CMK (cell line): ENCODE measurements around the gene OPCML.
"Not testable (repeated sequence)": the region's sequence is repeated elsewhere in the genome, so short reads cannot be mapped to it uniquely, and the experiment has no call there.

Experiments used
- DNase-seq: peaks from one replicate; pipeline ENCODE4 v3.0.0-alpha.2; 2010; ENCODE audit warnings: low read depth

OPCML gene

DNA sequence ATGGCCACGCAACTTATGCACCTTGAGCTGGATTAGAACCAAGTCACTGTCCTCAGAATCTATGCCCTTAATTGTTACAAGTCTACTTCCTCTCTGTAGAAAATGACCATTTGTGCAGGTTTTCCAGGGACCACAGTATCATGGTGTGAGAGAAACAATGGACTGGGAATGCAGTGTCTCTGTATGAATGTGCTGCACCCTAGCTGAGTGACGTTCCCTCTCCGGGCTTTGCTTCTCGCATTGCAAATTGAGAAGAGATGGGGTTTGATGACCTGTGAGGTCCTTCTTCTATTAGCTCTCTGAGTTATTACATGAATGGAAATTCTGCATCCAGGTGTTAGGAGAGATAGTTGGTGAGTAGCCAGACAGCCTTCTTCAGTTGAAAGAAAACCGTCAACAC is 1109.6 kb downstream of the OPCML start:
- no peak for DNase-seq

DNA sequence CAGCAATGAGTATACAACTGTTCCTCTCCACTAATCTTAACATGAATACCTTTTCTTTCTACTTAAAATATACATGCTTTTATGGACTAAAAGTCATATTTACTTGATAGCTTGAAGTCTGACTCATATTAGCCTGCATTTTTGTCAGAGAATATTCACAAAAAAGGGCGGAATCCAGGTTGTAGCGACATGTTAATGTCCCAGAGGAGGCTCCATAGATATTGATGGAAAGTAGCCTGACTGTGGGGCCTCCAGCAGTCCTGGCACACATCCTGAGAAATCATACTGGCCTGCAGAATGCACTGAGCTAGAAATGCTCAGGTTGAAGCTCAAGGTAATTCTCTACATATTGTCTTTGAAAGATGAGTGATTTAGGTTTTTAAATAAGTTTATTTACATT is 1110.7 kb downstream of the OPCML start:
- no peak for DNase-seq

DNA sequence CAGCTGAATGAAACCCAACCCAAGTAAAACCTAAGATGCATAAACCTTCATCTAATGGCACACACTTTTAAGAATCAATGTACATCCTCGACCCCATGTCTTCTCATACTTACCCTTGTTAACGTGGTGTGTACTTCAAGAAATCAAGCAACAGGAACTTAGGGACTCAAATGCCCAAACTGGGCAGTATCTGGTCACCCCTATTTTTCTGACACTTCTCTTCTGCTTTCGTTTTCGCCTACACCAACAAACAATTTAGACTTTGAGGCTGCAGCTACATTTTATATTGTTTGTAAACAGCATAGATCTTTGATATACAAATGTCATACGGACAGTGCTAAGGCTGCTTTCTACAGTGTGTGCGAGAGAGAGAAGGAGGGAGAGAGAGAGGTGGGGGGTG is 1117.8 kb downstream of the OPCML start:
- no peak for DNase-seq

DNA sequence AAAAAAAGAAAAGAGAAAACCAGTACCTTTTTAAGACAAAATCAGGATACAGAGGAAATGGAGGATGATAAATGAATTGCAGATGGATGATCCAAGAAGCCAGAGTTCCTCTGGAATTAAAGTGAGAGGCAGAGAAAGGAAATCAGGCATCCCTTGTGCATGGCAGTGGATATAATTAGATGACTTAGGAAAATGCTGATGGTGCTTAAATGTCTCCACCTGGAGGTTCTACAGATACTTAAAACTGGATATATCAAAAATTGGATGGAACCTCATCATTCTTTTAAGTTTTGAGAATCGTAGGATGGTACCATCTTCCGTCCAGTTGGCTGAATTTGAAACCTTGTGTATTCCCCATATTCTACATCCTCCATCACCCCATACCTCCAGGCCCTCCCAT is 1121.9 kb downstream of the OPCML start:
- no peak for DNase-seq

DNA sequence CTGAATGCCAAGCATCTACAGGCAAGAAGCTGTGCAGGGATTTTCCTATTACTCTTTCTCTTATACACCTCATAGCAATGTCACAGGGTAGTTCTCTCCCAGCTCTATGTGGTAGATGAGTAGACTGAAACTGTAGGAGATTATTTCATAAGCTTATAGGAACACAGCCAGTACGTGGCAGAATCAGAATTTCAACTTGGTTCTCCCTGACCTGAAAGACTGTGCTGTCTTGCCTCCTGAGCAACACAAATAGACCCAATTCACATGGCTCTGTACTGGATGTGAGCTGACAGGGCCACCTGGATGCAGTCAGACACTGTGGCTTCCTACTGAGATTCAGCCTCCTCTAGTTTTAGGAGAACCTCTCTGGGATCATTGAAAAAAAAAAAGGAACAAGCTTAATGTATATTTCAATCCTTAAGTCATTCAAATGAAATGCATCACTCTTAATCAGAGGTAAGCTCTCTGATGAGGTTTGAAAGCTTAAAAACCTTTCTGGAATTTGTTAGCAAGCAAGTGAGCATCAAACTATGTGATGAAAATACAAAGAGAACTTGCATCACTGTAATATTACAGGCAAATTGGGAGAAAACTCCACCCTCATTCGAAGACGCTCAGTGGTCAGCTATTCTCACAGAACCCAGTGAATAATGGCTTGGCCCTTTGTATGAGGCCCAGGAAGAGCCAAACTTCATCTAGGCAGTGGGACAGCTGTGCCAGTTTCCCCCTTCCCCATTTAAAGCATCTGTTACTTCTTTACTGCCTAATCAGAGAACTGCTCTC is 1122.5 kb downstream of the OPCML start:
- DNase-seq, result no peak

DNA sequence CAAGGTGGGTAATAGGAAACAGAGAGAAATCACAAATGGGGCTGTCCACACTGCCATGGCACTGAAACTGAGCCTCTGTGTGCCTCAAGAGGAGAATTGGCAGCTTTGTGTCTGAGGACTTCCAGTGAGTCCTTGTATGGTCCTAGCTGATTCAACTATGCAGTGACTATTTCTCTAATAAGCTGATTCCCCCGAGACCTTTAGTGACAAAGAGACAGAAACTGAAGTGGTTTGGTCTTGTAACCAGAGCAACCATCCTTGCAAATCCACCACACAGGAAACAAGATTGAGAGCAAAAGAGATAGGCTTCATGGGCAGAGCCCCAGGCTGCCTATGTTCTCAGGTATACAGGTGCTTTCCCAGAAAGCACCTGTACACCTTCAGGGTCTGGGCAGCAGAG is 1123.4 kb downstream of the OPCML start:
- DNase-seq, result no peak

DNA sequence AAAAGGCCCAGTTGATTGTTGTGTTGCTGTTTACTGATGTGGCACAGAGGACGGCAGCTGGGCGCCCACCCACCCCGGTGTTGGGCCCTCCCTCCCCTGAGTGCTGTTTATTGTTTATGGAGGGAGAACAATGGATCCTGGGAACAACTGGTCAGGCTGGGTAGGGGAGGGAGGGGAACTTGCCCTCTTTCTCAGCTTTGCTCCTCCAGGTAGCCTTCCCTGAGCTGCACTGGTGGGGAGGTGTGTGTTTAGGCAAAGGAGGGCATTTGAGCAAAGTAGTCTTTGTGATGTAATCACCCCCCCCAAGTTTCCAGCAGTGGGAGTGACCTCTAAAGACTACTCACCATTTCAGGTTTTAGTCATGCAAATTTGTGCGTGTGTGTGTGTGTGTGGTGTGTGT is 1126.6 kb downstream of the OPCML start:
- no peak for DNase-seq

DNA sequence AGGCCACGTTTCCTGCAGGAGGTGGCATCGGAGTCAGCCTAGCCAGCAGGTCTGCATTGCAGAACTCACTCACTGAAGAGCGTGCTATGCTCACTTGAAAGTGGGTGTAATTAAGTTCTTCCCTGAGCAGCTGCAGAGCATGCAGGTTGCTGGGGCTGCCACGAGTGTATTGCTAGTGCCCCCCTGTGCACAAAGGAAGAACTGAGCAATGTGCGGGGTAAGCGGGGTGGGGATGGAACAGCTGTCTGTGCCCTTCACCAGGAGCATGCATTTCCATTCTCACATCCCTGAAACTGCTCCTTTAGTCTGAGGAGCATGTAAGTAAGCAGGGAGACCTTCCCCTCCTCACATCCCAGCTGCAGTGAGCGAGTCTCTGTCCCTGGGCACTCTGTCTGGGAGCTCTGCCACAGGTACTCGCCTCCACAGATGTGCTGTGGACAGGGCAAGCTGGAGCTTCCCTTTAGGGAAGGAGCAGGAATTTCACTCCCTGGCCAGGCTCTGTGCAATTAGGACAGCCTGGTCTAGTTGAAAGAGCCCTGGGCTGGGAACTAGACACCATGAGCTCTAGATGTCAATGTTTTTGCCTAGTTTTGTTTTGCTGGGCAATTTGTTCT is 1130.1 kb downstream of the OPCML start:
- DNase-seq, result peak; percentile 15

DNA sequence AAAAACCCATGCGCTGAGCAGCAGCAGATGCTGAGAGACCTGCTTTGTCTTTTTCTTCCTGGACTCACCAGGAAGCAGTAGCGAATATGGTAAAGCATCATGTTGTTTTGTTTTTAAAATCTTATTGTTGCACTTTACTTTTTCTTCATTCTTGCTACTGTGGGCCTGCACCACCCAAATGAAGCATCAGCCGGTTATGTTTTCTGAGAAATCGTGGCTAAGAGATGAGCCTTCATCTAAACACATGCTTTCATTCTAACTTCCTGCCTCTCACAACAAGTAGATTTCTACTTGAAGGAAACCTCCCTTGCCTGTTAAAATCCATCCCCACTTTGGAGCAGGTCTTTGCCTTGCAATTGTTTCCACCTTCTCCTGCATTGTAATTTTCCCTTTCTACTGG is 1136.0 kb downstream of the OPCML start:
- DNase-seq, result no peak

DNA sequence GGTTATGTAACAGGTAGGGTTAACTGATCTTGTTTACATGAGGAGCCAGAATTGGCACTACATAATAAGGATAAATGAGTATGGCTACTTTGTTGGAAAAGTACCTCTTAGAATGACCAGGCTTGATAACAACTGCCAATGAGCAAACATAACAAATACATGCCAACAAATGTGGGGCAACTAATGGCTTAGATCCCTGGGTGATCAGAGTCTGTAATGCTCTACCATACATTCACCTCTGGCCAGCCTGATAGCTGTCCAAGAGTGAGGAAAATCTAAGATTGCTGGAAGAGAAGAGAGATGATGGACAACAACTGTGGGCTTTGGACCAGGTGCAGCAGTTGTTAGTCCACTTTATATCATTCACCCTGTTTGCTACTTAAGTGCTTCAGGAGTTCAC is 1136.9 kb downstream of the OPCML start:
- no peak for DNase-seq

DNA sequence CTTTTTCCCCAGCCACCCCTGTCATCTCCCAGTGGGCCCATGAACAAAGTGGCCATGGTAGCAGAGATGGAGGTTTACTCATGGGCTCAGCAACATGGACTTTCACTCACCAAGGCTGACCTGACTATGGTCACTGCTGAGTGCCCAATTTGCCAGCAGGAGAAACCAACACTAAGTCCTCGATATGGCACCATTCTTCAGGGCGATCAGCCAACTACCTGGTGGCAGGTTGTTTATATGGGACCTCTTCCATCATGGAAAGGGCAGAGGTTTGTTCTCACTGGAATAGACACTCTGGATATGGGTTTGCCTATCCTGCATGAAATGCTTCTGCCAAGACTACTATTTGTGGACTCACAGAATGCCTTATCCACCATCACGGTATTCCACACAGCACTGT is 1152.8 kb downstream of the OPCML start:
- DNase-seq, result no peak

DNA sequence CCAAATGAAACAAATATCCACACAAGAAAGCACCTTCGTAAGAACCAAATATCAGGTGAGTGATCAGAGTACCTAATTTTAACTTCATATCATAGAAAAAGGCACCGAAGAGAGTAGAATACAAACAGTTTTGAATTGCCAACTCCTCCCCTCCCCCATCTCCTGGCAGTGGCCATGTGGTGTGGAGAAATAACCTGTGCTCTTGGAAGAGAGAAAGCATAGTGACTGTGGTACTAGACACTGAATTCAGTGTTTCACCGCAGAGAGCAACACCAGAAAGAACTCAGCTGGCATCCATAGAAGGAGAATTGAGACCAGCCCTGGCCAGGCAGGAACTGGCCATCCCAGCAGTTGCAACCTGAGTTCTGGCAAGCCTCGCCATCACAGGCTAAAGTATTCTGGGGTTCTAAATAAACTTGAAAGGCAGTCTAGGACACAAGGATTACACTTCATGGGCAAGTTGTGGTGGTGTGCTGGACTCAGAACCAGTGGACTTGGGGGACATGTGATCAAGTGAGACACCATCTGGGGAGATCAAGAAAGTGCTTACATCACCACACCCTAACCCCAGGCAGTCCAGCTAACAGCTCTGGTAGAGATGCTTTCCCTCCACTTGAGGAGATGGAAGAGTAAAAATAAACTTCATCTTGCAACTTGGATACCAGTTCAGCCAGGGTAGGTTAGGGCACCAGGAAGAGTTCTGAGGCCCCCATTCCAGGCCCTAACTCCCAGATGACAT is 1158.7 kb downstream of the OPCML start:
- no peak for DNase-seq

DNA sequence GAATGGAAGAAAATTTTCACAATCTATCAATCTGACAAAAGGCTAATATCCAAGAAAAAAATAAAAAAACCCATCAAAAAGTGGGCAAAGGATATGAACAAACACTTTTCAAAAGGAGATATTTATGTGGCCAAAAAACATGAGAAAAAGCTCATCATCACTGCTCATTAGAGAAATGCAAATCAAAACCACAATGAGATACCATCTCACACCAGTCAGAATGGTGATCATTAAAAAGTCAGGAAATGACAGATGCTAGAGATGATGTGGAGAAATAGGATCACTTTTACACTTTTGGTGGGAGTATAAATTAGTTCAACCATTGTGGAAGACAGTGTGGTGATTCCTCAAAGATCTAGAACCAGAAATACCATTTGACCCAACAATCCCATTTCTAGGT is 1162.2 kb downstream of the OPCML start:
- DNase-seq, result not testable (repeated sequence)

DNA sequence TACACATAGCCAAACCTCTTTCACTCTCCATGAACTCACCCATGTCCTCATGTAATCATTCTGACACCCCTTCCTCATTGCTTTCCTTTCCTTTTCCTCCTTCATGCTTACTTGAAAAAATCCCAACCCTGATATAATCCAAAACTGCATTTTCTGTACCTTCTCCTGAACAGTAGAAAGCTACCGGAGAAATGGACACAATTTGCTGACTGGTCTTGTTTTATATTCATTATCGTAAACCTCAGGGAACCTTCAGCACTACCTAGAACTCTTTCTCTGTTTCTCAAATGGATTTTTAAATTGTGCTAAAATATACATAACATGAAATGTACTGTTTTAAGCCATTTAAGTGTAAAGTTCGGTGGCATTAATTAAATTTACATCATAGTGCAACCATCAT is 1165.0 kb downstream of the OPCML start:
- no peak for DNase-seq

DNA sequence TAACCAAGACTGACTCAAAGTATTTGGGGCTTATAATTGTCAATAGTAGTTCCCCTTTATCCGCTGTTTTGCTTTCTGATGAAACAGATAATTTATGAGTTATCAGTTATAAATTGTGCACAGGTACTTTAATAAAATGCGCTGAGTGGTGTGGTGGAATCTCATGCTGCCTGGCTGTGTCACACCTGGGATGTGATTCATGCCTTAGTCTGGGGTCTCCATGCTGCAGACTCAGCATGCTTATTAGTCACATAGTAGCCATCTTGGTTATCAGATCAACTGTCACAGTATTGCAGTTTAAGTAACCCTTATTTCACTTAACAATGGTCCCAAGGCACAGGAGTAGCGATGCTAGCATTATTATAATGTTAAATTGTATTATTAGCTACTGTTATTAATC is 1166.7 kb downstream of the OPCML start:
- DNase-seq, result no peak
